Keratinocyte (primary cell): ENCODE data around the gene CD63.

Source experiments
- CTCF ChIP-seq, 3 experiments: IDR thresholded peaks in 1 of 3; conservative IDR thresholded peaks in 1 of 3; optimal IDR thresholded peaks in 1 of 3; 2 replicates in 2 of 3; 3 replicates in 1 of 3; pipeline versions ENCODE3 to v1.5.1; 2011; ENCODE audit warnings: low read length in 3 of 3, mild to moderate bottlenecking in 3 of 3, moderate library complexity in 2 of 3, control low read depth in 1 of 3, inconsistent platforms in 1 of 3; ENCODE audit not compliant: insufficient read depth in 2 of 3; ENCODE audit errors: extremely low read depth in 1 of 3
- EZH2 ChIP-seq: IDR thresholded peaks from one replicate; pipeline ENCODE4 v1.6.1; 2012; ENCODE audit warnings: inconsistent platforms, mild to moderate bottlenecking, low read length, moderate library complexity

GRCh38 chr12:55685671-55686070 lies 43.1 kb downstream of the CD63 start:
- TF ChIP-seq CTCF (optimal IDR thresholded peaks at IDR 0.05 in 1 of 3, IDR thresholded peaks at IDR 0.05 in 1 of 3, conservative IDR thresholded peaks at IDR 0.05 in 1 of 3; ENCODE audit: extremely low read depth in 1 of 3, insufficient read depth in 2 of 3, low read length in 3 of 3) (no peak), EZH2 (no peak)
